HepG2 (cell line): ENCODE data around the gene THOC5. TPM values are rescaled to one million over a fixed set of nuclear protein-coding genes. Genes with fewer than 3 reads are reported as not detected.

ENCODE experiments used
- RARA ChIP-seq: IDR thresholded peaks from 2 replicates; pipeline ENCODE4 v1.6.1; 2016; ENCODE audit warnings: missing genetic modification reagents, missing compliant biosample characterization
- SCMH1 ChIP-seq: sonication (generic); formaldehyde crosslinking; IDR thresholded peaks from 2 replicates; pipeline ENCODE4 v1.9.0; 2021; ENCODE audit warnings: missing genetic modification reagents, mild to moderate bottlenecking, borderline replicate concordance
- ZBTB39 ChIP-seq: sonication (generic); formaldehyde crosslinking; IDR thresholded peaks from 2 replicates; pipeline ENCODE4 v1.5.0; 2020; ENCODE audit warnings: missing genetic modification reagents
- ZNF281 ChIP-seq: sonication (generic); formaldehyde crosslinking; IDR thresholded peaks from 2 replicates; pipeline ENCODE4 v1.4.0; 2020; ENCODE audit warnings: missing genetic modification reagents, borderline replicate concordance
- ZNF879 ChIP-seq: sonication (generic); formaldehyde crosslinking; IDR thresholded peaks from 2 replicates; pipeline ENCODE4 v1.8.1; 2023; ENCODE audit warnings: missing genetic modification reagents
- polyA plus RNA-seq, 8 experiments: library from polyadenylated mRNA; depleted of rRNA in 3 of 8; stranded (reverse) in 7 of 8; unstranded in 1 of 8; fragments of >200 nt; fragmentation: Illumina TruSeq in 4 of 8; extraction: Trizol in 4 of 8; gene quantifications; 2 replicates each; pipeline versions ENCODE4 v1.2.1 to v1.2.3, GENCODE V29; 2011 to 2016; ENCODE audit warnings: low read depth in 4 of 8, missing spikeins in 1 of 8, mixed read lengths in 1 of 8; ENCODE audit not compliant: insufficient read depth in 1 of 8
- total RNA-seq, 5 experiments: library from RNA; depleted of rRNA; stranded (reverse); fragments of >200 nt; fragmentation: Illumina TruSeq; extraction: Trizol; gene quantifications; 2 replicates each; pipeline ENCODE4 v1.2.3, GENCODE V29; 2016; ENCODE audit warnings: low read depth in 1 of 5
- TF ChIP-seq, protein P1 (sequence below): sonication (generic); formaldehyde crosslinking; IDR thresholded peaks from 2 replicates; pipeline ENCODE4 v1.4.0; 2020; ENCODE audit warnings: mild to moderate bottlenecking, missing genetic modification reagents
- TF ChIP-seq, protein P2 (sequence below): sonication (generic); formaldehyde crosslinking; IDR thresholded peaks from 2 replicates; pipeline ENCODE4 v1.4.0; 2020; ENCODE audit warnings: mild to moderate bottlenecking, missing genetic modification reagents

THOC5 gene
- total and polyA plus RNA-seq, 2 of the 13 experiments (the other 11 are each of a cell fraction or from before 2014, with no cell fraction given): 45.8 to 46.7 TPM

GRCh38 chr22:29481265-29482000 is 72.1 kb downstream of the THOC5 start (continued):
- TF ChIP-seq, protein P1, sequence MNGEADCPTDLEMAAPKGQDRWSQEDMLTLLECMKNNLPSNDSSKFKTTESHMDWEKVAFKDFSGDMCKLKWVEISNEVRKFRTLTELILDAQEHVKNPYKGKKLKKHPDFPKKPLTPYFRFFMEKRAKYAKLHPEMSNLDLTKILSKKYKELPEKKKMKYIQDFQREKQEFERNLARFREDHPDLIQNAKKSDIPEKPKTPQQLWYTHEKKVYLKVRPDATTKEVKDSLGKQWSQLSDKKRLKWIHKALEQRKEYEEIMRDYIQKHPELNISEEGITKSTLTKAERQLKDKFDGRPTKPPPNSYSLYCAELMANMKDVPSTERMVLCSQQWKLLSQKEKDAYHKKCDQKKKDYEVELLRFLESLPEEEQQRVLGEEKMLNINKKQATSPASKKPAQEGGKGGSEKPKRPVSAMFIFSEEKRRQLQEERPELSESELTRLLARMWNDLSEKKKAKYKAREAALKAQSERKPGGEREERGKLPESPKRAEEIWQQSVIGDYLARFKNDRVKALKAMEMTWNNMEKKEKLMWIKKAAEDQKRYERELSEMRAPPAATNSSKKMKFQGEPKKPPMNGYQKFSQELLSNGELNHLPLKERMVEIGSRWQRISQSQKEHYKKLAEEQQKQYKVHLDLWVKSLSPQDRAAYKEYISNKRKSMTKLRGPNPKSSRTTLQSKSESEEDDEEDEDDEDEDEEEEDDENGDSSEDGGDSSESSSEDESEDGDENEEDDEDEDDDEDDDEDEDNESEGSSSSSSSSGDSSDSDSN: no peak
- TF ChIP-seq RARA (CRISPR knock-in tag) (peak; percentile 56; the same call in 1 of the 2 replicates), ZBTB39 (CRISPR knock-in tag) (no peak), ZNF879 (CRISPR knock-in tag) (no peak), SCMH1 (CRISPR knock-in tag) (no peak), ZNF281 (CRISPR knock-in tag) (peak; percentile 64; the same call in 1 of the 2 replicates)
- TF ChIP-seq, protein P2, sequence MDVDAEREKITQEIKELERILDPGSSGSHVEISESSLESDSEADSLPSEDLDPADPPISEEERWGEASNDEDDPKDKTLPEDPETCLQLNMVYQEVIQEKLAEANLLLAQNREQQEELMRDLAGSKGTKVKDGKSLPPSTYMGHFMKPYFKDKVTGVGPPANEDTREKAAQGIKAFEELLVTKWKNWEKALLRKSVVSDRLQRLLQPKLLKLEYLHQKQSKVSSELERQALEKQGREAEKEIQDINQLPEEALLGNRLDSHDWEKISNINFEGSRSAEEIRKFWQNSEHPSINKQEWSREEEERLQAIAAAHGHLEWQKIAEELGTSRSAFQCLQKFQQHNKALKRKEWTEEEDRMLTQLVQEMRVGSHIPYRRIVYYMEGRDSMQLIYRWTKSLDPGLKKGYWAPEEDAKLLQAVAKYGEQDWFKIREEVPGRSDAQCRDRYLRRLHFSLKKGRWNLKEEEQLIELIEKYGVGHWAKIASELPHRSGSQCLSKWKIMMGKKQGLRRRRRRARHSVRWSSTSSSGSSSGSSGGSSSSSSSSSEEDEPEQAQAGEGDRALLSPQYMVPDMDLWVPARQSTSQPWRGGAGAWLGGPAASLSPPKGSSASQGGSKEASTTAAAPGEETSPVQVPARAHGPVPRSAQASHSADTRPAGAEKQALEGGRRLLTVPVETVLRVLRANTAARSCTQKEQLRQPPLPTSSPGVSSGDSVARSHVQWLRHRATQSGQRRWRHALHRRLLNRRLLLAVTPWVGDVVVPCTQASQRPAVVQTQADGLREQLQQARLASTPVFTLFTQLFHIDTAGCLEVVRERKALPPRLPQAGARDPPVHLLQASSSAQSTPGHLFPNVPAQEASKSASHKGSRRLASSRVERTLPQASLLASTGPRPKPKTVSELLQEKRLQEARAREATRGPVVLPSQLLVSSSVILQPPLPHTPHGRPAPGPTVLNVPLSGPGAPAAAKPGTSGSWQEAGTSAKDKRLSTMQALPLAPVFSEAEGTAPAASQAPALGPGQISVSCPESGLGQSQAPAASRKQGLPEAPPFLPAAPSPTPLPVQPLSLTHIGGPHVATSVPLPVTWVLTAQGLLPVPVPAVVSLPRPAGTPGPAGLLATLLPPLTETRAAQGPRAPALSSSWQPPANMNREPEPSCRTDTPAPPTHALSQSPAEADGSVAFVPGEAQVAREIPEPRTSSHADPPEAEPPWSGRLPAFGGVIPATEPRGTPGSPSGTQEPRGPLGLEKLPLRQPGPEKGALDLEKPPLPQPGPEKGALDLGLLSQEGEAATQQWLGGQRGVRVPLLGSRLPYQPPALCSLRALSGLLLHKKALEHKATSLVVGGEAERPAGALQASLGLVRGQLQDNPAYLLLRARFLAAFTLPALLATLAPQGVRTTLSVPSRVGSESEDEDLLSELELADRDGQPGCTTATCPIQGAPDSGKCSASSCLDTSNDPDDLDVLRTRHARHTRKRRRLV (CRISPR knock-in tag): no peak
